Sigmoid colon (tissue), 4 donors: ENCODE results near the gene ACAP1.

Source experiments
- CTCF ChIP-seq, 4 experiments: fragments of 450-650 bp in 3 of 4; fragments of 200-600 bp in 1 of 4; IDR thresholded peaks; one replicate each; pipeline ENCODE4 v1.5.1; 2016 to 2019; ENCODE audit warnings: antibody characterized with exemption in 4 of 4, mild to moderate bottlenecking in 3 of 4, moderate library complexity in 2 of 4
- EP300 ChIP-seq, 4 donors: sonication (generic); formaldehyde crosslinking; IDR thresholded peaks; one replicate each; pipeline ENCODE4 v1.6.1; 2017; ENCODE audit warnings: antibody characterized with exemption in 4 of 4
- POLR2A ChIP-seq, 2 donors: fragments of 450-650 bp; IDR thresholded peaks; one replicate each; pipeline ENCODE4 v1.6.1; 2016; ENCODE audit warnings: antibody characterized with exemption in 2 of 2, mild to moderate bottlenecking in 2 of 2, moderate library complexity in 2 of 2
- POLR2AphosphoS5 ChIP-seq, 4 donors: sonication (generic); formaldehyde crosslinking; IDR thresholded peaks; one replicate each; pipeline ENCODE4 v1.6.1; 2017; ENCODE audit warnings: antibody characterized with exemption in 4 of 4

GRCh38 chr17:7396147-7396546 is 59.8 kb downstream of the ACAP1 start:
- TF ChIP-seq POLR2AphosphoS5 (IDR thresholded peaks at IDR 0.05) = no peak
- no peak for TF ChIP-seq CTCF (IDR thresholded peaks at IDR 0.05)
- TF ChIP-seq POLR2A (IDR thresholded peaks at IDR 0.05) = no peak
- no peak for TF ChIP-seq EP300 (IDR thresholded peaks at IDR 0.05)
